ENCODE data around the gene SH3PXD2A.

DNA sequence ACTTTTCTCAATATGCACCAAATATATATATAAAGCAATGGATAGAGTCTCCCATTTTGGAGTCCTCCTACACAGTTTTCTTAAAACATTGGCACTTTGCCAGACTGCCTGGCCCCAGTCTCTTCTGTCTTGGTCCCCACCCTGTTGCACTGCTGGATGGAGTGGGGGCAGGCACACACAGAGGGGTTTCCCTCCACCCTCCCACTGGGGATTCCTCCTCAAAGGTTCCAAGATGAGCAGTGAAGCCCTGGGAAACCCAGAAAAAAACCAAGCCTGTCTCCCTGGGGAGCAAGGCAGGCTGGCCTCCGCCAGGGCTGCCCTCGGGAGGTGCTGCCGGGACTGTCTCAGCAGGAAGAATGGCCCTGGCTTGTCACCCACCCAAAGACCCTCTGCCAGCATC is 68.0 kb downstream of the SH3PXD2A start:
- TF ChIP-seq, protein P1, sequence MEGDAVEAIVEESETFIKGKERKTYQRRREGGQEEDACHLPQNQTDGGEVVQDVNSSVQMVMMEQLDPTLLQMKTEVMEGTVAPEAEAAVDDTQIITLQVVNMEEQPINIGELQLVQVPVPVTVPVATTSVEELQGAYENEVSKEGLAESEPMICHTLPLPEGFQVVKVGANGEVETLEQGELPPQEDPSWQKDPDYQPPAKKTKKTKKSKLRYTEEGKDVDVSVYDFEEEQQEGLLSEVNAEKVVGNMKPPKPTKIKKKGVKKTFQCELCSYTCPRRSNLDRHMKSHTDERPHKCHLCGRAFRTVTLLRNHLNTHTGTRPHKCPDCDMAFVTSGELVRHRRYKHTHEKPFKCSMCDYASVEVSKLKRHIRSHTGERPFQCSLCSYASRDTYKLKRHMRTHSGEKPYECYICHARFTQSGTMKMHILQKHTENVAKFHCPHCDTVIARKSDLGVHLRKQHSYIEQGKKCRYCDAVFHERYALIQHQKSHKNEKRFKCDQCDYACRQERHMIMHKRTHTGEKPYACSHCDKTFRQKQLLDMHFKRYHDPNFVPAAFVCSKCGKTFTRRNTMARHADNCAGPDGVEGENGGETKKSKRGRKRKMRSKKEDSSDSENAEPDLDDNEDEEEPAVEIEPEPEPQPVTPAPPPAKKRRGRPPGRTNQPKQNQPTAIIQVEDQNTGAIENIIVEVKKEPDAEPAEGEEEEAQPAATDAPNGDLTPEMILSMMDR (IDR thresholded peaks at IDR 0.05) = no peak
- no peak for TF ChIP-seq POLR2A (IDR thresholded peaks at IDR 0.05)
